Endothelial cell of umbilical vein (primary cell): Measurements from ENCODE around the gene ALK.

Experiments
- EZH2 ChIP-seq: IDR thresholded peaks from 2 replicates; pipeline ENCODE4 v1.6.1; 2012; ENCODE audit warnings: borderline replicate concordance, low read depth, mild to moderate bottlenecking, moderate library complexity, low read length, inconsistent platforms; ENCODE audit not compliant: severe bottlenecking
- MYC ChIP-seq: IDR thresholded peaks from one replicate; pipeline ENCODE4 v1.6.1; 2011; ENCODE audit warnings: mild to moderate bottlenecking, low read depth, low read length
- POLR2A ChIP-seq: IDR thresholded peaks from 2 replicates; pipeline ENCODE4 v1.6.1; 2012; ENCODE audit warnings: low read depth, mild to moderate bottlenecking, control low read depth, low read length
- POLR2AphosphoS5 ChIP-seq: IDR thresholded peaks from 2 replicates; pipeline ENCODE4 v1.6.1; 2012; ENCODE audit warnings: low read depth, mild to moderate bottlenecking, control low read depth, low read length, moderate library complexity; ENCODE audit not compliant: insufficient read depth
- TF ChIP-seq, protein P1 (sequence below), 2 donors: IDR thresholded peaks; 1 replicate in 1 of 2; 2 replicates in 1 of 2; pipeline ENCODE4 v1.5.1; 2011; ENCODE audit warnings: low read length in 2 of 2, mild to moderate bottlenecking in 2 of 2, moderate library complexity in 2 of 2, control low read depth in 1 of 2, inconsistent platforms in 1 of 2, low read depth in 1 of 2; ENCODE audit not compliant: insufficient read depth in 1 of 2; ENCODE audit errors: extremely low read depth in 1 of 2

DNA sequence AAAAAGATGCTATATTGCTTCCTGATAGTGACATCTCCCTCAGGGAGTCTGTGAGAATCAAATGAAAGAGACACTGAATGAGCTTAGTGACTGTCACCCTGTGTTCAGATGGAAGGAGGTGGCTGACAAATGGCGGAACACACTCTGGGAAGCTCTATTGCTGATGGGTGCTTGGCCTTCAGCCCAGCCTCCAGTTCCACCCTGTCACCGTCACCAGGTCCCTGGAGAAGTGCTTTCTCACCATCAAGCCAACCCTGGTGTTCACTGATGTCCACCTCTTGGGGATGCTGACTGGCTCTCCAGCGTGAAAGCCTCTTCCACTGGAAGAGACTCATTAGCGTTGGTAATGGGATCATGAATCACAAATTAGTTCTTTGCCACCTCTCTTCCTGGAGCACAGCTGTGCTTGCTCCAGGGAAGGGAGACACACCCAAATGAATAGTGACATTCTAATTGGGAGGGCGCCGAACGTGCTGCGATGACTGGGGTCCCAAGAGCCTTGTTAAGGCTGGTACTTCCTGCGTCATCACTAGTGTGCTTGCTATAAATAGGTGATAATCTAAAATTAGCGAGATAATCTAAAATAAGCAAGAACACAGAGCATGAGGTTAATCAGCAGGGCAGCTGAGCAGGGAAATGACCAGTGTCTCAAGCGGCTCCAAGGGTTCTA lies 652.2 kb downstream of the ALK start:
- no peak for TF ChIP-seq EZH2
- TF ChIP-seq, protein P1, sequence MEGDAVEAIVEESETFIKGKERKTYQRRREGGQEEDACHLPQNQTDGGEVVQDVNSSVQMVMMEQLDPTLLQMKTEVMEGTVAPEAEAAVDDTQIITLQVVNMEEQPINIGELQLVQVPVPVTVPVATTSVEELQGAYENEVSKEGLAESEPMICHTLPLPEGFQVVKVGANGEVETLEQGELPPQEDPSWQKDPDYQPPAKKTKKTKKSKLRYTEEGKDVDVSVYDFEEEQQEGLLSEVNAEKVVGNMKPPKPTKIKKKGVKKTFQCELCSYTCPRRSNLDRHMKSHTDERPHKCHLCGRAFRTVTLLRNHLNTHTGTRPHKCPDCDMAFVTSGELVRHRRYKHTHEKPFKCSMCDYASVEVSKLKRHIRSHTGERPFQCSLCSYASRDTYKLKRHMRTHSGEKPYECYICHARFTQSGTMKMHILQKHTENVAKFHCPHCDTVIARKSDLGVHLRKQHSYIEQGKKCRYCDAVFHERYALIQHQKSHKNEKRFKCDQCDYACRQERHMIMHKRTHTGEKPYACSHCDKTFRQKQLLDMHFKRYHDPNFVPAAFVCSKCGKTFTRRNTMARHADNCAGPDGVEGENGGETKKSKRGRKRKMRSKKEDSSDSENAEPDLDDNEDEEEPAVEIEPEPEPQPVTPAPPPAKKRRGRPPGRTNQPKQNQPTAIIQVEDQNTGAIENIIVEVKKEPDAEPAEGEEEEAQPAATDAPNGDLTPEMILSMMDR (IDR thresholded peaks at IDR 0.05; ENCODE audit: extremely low read depth in 1 of 2, insufficient read depth in 1 of 2, low read depth in 1 of 2, low read length in 2 of 2) = no peak
- TF ChIP-seq POLR2A = no peak
- TF ChIP-seq POLR2AphosphoS5 = no peak
- no peak for TF ChIP-seq MYC
